HG02885 (cell line): ENCODE results near the gene FAM114A1.

Experiments
- ATAC-seq: cut with Tn5 transposase; IDR thresholded peaks from one replicate; pipeline ENCODE4 v1.9.1; 2021; ENCODE audit warnings: mild to moderate bottlenecking; ENCODE audit not compliant: unreplicated experiment, poor library complexity

The FAM114A1 gene

DNA sequence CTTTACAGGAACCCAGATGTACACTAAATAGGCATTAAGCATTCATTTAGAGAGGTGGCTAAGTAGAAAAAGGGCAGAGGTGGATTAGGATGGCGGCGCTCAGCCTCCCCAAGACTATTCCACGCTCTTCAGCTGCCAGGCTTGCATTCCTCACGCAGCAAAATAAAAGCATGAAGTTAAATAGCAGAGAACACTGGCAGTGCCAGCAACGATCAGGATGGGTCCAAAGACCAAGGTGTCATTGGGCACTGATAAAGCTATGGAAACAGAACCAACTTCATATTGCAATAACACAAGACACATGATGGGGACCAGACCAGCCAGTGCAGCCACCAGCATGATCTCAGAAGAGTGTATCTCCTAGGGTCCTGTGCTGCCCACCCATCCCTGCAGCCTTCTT is 122.6 kb downstream of the FAM114A1 start:
- ATAC-seq, result no peak

DNA sequence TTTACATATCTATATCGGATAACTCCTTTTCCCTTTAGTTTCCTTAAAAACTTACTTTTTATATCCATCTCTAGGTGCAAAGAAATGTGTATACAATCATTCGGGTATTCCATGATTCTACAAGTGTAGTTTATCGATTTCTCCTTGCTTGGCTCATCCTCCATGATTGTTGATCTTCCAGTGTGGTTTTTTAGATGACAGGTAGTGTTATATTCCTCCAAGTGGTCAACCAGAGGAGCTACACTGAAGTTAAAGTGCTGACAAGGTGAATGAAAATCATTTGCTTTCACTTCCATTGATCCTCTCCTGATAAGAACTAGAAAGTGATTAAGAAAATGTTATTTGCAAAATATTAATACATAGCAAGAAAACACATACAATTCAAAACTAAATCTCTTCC is 126.1 kb downstream of the FAM114A1 start:
- no peak for ATAC-seq

DNA sequence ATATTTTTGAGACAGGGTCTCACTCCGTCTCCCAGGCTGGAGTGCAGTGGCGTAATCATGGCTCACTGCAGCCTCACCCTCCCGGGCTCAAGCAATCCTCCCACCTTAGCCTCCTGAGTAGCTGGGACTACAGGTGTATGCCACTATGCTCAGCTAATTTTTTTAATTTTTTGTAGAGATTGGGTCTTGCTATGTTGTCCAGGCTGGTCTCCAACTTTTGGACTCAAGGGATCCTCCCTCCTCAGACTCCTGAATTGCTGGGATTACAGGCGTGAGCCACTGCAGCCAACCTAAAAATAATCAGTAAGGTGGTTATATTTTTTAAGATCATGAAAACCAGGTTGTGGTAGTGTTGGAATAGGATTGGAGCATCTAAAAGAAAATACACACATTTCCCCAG is 126.5 kb downstream of the FAM114A1 start:
- no peak for ATAC-seq
